K562 (cell line): Measurements from ENCODE around the gene TSEN34.

Source experiments
- MEF2D ChIP-seq: conservative IDR thresholded peaks from 2 replicates; pipeline ENCODE4 v1.6.1; 2016; ENCODE audit warnings: low read depth, missing genetic modification characterization, missing compliant biosample characterization
- NBN ChIP-seq: fragments of 450-650 bp; IDR thresholded peaks from 2 replicates; pipeline ENCODE4 v1.6.1; 2016; ENCODE audit warnings: low read depth, mild to moderate bottlenecking
- NR2F6 ChIP-seq: fragments of 450-650 bp; formaldehyde crosslinking; IDR thresholded peaks from 2 replicates; pipeline ENCODE4 v1.4.0; 2020; ENCODE audit warnings: mild to moderate bottlenecking
- POLR2H ChIP-seq: IDR thresholded peaks from 2 replicates; pipeline ENCODE4 v1.6.1; 2016; ENCODE audit warnings: missing genetic modification characterization, low read depth, mild to moderate bottlenecking, control low read depth, missing compliant biosample characterization, moderate library complexity
- RBM22 ChIP-seq: fragments of 200-400 bp; formaldehyde crosslinking; IDR thresholded peaks from 2 replicates; pipeline ENCODE4 v1.6.1; 2018; ENCODE audit warnings: low read length, low read depth; ENCODE audit not compliant: poor library complexity, severe bottlenecking
- SMC3 ChIP-seq: conservative IDR thresholded peaks from 2 replicates; pipeline ENCODE4 v1.6.1; 2011; ENCODE audit warnings: low read depth, low read length, improper control_type of control experiment; ENCODE audit not compliant: insufficient read depth
- SP1 ChIP-seq: sonication (generic); formaldehyde crosslinking; IDR thresholded peaks from 2 replicates; pipeline ENCODE4 v1.8.1; 2022; ENCODE audit warnings: mild to moderate bottlenecking, missing genetic modification reagents
- SRSF1 ChIP-seq: fragments of 200-400 bp; formaldehyde crosslinking; IDR thresholded peaks from 2 replicates; pipeline ENCODE4 v1.6.1; 2017; ENCODE audit warnings: mild to moderate bottlenecking, low read depth, low read length, moderate library complexity
- ZNF589 ChIP-seq: fragments of 200-800 bp; sonication (Bioruptor generic); IDR thresholded peaks from 2 replicates; pipeline ENCODE4 v1.6.1; 2016; ENCODE audit warnings: low read depth, missing genetic modification characterization, missing compliant biosample characterization
- TF ChIP-seq, protein P1 (sequence below): fragments of 450-650 bp; formaldehyde crosslinking; conservative IDR thresholded peaks from 2 replicates; pipeline ENCODE4 v1.4.0; 2022; ENCODE audit warnings: mild to moderate bottlenecking, missing genetic modification characterization

DNA sequence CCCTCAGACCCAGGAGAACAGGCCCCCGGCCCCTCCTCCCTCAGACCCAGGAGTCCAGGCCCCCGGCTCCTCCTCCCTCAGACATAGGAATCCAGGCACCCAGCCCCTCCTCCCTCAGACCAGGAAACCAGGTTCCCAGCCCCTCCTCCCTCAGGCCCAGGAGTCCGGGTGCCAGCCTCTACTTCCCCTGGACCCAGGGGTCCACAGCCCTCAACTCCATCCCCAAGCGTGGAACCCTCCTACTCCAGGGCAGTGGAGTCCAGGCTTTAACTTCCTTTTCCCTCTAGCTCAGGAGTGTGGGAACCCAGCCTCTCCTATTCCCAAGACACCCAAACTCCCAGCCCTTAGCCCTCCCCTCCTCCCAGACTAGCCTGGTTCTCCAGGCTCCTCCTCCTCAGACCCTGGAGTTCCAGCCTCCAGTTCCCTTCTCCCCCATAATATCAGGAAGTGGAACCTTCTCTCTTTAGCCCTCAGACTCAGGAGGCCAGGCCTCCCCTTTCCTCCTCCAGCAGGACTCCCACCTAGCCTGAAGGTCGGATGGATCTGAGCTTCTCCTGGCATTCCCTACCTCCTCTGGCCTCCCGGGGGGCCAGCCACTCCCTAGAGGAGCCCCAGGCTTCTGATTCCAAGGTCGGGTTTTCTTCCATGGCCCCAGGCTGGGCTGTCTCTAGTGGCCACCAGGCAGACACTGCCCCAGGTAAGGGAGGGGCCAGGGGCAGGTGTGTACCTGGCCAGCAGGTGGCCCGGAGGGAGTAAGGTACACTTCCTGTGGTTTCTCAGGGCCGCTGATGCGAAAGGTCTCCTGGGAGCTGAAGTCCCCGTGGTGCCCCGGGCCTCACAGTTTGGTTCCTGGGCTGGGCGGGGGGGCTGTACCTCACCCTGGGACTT, 18.4 kb upstream of the TSEN34 start, which contains the start of gene TMC4:
- TF ChIP-seq, protein P1, sequence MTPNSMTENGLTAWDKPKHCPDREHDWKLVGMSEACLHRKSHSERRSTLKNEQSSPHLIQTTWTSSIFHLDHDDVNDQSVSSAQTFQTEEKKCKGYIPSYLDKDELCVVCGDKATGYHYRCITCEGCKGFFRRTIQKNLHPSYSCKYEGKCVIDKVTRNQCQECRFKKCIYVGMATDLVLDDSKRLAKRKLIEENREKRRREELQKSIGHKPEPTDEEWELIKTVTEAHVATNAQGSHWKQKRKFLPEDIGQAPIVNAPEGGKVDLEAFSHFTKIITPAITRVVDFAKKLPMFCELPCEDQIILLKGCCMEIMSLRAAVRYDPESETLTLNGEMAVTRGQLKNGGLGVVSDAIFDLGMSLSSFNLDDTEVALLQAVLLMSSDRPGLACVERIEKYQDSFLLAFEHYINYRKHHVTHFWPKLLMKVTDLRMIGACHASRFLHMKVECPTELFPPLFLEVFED (CRISPR knock-in tag) = no peak
- no peak for TF ChIP-seq NBN
- TF ChIP-seq SMC3 = no peak
- no peak for TF ChIP-seq SRSF1
- TF ChIP-seq SP1 = no peak
- TF ChIP-seq MEF2D (tag) = no peak
- TF ChIP-seq RBM22 = no peak
- no peak for TF ChIP-seq POLR2H (tag)
- TF ChIP-seq NR2F6 (CRISPR knock-in tag) = no peak
- TF ChIP-seq ZNF589 (CRISPR knock-in tag) = no peak
